Measurements from ENCODE around the gene C1QA. TPM values are rescaled to one million over a fixed set of nuclear protein-coding genes. Genes with fewer than 3 reads are reported as not detected.
"Not testable (repeated sequence)": the region's sequence is repeated elsewhere in the genome, so short reads cannot be mapped to it uniquely, and the experiment has no call there.

C1QA gene
- total RNA-seq, 1 donor from 2014 or later, result not detected

GRCh38 chr1:22673486-22674409 is 37.3 kb downstream of the C1QA start:
- DNase-seq (ENCODE audit: low read depth, low spot score), result peak; percentile 45

DNA sequence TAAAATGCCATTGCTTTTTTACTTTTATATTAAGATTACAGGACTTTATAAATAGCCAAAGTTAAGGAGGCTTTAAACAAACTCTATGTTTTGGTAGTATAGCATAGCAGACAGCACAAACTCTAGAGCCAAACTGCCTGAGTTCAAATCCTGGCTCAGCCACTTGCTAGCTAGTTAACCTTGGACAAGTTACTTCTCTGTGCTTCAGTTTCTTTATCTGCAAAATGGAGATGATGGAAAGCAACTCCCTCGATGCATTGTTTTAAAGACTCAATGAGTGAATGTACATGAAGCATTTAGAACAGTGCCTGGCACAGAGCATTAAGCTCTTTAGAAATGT is 38.0 kb downstream of the C1QA start:
- DNase-seq (ENCODE audit: low read depth, low spot score), result no peak

GRCh38 chr1:22676151-22676550 is 39.7 kb downstream of the C1QA start:
- DNase-seq (ENCODE audit: low read depth, low spot score), result not testable (repeated sequence)

GRCh38 chr1:22676916-22677583 is 40.6 kb downstream of the C1QA start:
- DNase-seq (ENCODE audit: low read depth, low spot score), result no peak

- DNase-seq (ENCODE audit: low read depth, low spot score), result peak; percentile 52
These were observed 41.8 kb downstream of the C1QA start for GRCh38 chr1:22677931-22678896.

- DNase-seq (ENCODE audit: low read depth, low spot score), result no peak
These were observed 44.3 kb downstream of the C1QA start for GRCh38 chr1:22680726-22681125.

DNA sequence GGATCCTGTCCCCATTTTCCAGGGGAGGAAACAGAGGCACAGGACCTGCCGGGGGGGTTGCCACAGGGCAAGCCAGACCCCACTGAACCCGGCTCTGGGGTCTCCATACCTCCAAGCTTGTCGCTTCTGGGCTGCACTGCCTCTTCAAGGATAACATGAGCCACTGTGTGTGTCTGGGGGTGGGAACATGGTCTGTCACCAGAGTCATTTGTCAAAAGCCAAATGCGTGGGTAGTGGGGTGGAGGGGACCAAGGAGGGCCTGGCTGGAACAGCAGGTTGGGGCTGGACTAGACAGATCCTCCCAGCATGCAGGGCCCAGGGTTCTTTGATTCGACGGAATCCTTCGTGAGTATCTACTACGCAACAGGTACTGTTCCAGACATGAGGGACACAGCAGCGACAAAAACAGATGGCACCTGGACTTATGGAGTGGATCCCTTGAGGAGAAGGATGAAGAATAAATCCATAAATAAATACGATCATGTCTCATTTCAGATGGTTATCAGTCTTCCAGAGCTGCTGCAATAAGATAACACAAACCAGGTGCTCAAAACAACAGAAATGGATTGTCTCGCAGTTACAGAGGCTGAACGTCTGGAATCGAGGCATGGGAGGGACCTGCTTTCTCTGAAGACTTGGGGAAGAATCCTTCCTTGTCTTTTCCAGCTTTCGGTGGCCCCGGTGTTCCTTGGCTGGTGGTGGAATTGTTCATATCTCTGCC is 45.3 kb downstream of the C1QA start:
- no peak for DNase-seq (ENCODE audit: low read depth, low spot score)

GRCh38 chr1:22683547-22683946 is 47.1 kb downstream of the C1QA start:
- no peak for DNase-seq (ENCODE audit: low read depth, low spot score)

- DNase-seq (ENCODE audit: low read depth, low spot score), result no peak
These were observed 49.2 kb downstream of the C1QA start for GRCh38 chr1:22685591-22686059.

- no peak for DNase-seq (ENCODE audit: low read depth, low spot score)
These were observed 50.8 kb downstream of the C1QA start for GRCh38 chr1:22687191-22687590.

DNA sequence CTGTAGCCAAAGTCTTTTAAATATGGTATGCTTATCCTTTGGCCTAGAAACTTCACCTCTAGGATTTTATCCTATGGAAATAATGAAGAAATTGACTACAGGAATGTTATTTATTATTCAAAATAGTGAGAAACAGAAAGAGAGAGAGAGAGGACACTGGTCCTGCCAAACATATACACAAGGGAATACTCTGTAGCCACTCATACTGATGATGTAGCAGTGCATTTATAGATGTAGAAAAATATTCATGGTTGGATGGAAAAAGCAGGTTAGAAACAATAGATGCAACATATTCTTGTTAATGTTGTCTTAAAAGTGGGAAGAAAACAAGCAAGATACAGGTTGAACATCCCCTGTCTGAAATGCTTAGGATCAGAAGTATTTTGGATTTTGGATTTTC is 52.0 kb downstream of the C1QA start:
- DNase-seq (ENCODE audit: low read depth, low spot score), result no peak

Other genes with a start within 250 kb of the C1QA start
- gene ZBTB40, start 184.8 kb upstream of the C1QA start, total RNA-seq, result 8.7 and 17.2 TPM in 2 replicates
- not detected in 2 replicates for gene EPHA8, start 73.1 kb upstream of the C1QA start, total RNA-seq
- gene C1QC, start 7.0 kb downstream of the C1QA start, total RNA-seq, result not detected in 2 replicates
- not detected in 2 replicates for gene C1QB, start 16.6 kb downstream of the C1QA start, total RNA-seq
- gene EPHB2, start 74.2 kb downstream of the C1QA start, total RNA-seq, result 62.0 and 88.5 TPM in 2 replicates